Nephron progenitor cell (in vitro differentiated cells): Measurements from ENCODE around the gene SLC44A1.

Experiments used
- DNase-seq: peaks from one replicate; pipeline ENCODE4 v3.0.0; 2021
- H3K27ac Mint-ChIP-seq: 2 replicates; pipeline ENCODE4 v1.8.0; 2021; ENCODE audit warnings: mild to moderate bottlenecking, moderate library complexity, mixed read lengths
- H3K27me3 Mint-ChIP-seq: 2 replicates; pipeline ENCODE4 v1.8.0; 2021; ENCODE audit warnings: mild to moderate bottlenecking, low read depth, mixed read lengths; ENCODE audit not compliant: poor library complexity
- H3K36me3 Mint-ChIP-seq: 2 replicates; pipeline ENCODE4 v1.8.0; 2021; ENCODE audit warnings: low read depth, mixed read lengths
- H3K4me1 Mint-ChIP-seq: 2 replicates; pipeline ENCODE4 v1.8.0; 2021; ENCODE audit warnings: mixed read lengths
- H3K4me3 Mint-ChIP-seq: 2 replicates; pipeline ENCODE4 v1.8.0; 2021; ENCODE audit warnings: mild to moderate bottlenecking, moderate library complexity, mixed read lengths
- H3K9me3 Mint-ChIP-seq: 2 replicates; pipeline ENCODE4 v1.8.0; 2021; ENCODE audit warnings: mild to moderate bottlenecking, moderate library complexity, mixed read lengths
- TF ChIP-seq, protein P1 (sequence below): fragments of 200-600 bp; sonication (generic); IDR thresholded peaks from 2 replicates; pipeline ENCODE4 v1.5.0; 2021; ENCODE audit warnings: antibody characterized with exemption

SLC44A1 gene

DNA sequence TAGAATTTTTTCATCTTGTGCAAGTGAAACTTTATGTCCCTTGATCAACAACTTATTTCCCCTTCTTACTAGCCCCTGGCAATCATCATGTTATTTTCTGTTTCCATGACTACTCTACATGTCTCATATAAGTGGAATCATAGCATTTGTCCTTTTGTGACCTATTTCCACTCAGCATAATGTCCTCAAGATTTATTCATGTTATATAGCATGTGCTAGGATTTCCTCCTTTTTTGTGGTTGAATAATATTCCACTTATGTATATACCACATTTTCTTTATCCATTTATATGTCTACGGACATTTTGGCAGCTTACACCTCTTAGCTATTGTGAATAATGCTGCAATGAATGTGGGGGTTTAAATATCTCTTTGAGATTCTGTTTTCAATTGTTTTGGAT lies 224.4 kb downstream of the SLC44A1 start:
- no peak for DNase-seq
- Mint-ChIP-seq H3K4me1 (no peaks in the 10 kb centered on the region), H3K9me3 (peaks cover 31% of the 10 kb centered on the region), H3K27me3 (no peaks in the 10 kb centered on the region), H3K36me3 (peaks cover 74% of the 10 kb centered on the region), H3K4me3 (no peak overlapping the region), H3K27ac (no peak overlapping the region)
- TF ChIP-seq, protein P1, sequence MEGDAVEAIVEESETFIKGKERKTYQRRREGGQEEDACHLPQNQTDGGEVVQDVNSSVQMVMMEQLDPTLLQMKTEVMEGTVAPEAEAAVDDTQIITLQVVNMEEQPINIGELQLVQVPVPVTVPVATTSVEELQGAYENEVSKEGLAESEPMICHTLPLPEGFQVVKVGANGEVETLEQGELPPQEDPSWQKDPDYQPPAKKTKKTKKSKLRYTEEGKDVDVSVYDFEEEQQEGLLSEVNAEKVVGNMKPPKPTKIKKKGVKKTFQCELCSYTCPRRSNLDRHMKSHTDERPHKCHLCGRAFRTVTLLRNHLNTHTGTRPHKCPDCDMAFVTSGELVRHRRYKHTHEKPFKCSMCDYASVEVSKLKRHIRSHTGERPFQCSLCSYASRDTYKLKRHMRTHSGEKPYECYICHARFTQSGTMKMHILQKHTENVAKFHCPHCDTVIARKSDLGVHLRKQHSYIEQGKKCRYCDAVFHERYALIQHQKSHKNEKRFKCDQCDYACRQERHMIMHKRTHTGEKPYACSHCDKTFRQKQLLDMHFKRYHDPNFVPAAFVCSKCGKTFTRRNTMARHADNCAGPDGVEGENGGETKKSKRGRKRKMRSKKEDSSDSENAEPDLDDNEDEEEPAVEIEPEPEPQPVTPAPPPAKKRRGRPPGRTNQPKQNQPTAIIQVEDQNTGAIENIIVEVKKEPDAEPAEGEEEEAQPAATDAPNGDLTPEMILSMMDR, result no peak

DNA sequence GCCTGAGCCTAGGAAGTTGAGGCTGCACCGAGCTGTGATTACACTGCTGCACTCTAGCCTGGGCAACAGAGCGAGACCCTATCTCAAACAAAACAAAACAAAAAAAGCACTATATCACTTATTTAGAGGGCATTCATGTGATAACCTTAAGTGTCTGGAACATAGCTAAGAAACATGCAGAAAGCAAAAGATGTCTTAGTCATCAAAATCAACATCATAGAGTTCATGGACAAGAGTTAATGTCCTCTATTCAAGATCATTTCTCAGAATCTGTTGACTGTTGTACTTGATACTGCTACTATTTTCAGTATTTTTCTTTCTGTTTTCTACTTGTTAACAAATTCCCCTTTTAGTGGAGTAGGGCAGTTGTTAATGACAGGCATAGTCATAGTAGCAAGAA lies 228.8 kb downstream of the SLC44A1 start:
- Mint-ChIP-seq H3K9me3 (peaks cover 15% of the 10 kb centered on the region), H3K27ac (peak overlapping the region; percentile 8), H3K4me3 (no peak overlapping the region), H3K4me1 (no peaks in the 10 kb centered on the region), H3K27me3 (no peaks in the 10 kb centered on the region), H3K36me3 (peaks cover 36% of the 10 kb centered on the region)
- TF ChIP-seq, protein P1, result no peak
- DNase-seq, result no peak

DNA sequence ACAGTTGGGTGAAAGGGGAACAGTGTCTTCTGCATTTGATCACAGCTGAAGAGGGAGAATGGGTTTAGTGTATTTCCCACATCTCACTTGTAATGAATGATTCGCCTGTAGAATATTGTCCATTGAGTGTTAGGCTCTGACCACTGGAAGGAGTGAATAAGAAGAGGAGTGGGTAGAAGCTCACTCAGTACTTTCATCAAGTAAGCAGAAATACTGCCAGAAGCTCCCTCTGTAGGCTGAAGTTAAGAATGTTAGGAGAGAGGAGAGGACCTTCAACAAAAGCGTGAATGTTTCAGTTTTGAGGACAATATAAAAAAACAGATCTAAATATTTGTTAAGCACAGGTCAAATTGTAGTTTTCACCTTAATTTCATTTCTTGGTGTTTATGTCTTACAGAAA lies 230.9 kb downstream of the SLC44A1 start:
- no peak overlapping the region for H3K4me3 Mint-ChIP-seq
- no peaks in the 10 kb centered on the region for H3K4me1 Mint-ChIP-seq
- DNase-seq, result no peak
- TF ChIP-seq, protein P1, result peak; percentile 29
- no peak overlapping the region for H3K27ac Mint-ChIP-seq
- H3K27me3 Mint-ChIP-seq, result no peaks in the 10 kb centered on the region
- no peaks in the 10 kb centered on the region for H3K9me3 Mint-ChIP-seq
- peaks cover 15% of the 10 kb centered on the region for H3K36me3 Mint-ChIP-seq

DNA sequence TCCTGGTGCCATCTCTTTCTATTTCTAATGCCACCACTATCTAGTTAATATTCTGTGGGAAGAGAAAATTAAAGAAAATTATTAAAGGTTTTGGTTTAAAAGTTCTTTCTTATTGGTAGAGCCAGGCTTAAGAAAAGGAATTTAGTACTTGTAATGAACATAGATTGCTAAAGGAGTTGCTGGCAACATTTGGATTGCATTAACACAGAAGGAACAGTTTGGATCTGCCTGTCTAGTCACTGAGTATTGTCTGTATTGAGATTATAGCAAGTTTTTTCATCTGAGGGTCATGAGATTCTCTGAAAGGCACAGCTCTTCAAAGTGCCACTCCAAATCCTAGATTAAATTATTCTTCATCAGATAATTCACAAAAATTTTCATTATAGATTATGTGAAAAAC lies 235.4 kb downstream of the SLC44A1 start:
- Mint-ChIP-seq H3K27me3 (peaks cover 4% of the 10 kb centered on the region), H3K36me3 (peaks cover 15% of the 10 kb centered on the region), H3K4me3 (no peak overlapping the region), H3K27ac (peak overlapping the region; percentile 14), H3K9me3 (no peaks in the 10 kb centered on the region), H3K4me1 (no peaks in the 10 kb centered on the region)
- no peak for DNase-seq
- TF ChIP-seq, protein P1, result no peak

DNA sequence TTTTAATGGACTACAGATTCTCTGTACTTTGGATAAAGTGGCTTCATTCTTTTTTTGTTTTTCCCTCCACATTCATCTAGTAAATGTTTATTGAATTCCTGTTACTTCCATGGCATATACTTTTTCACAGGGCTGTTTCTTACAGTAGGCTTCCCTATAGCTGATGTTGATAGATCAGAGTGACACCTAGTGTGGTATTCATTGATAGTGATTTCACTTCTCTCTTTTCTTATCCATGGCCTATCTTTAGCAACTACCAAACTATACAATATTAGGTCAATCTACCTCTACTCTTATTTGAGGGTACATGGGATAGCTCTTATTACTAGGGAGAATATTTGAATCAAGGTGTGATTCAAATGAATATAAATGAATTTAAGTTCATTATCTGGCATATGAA lies 239.2 kb downstream of the SLC44A1 start:
- no peaks in the 10 kb centered on the region for H3K4me1 Mint-ChIP-seq
- no peak overlapping the region for H3K27ac Mint-ChIP-seq
- H3K36me3 Mint-ChIP-seq, result peaks cover 36% of the 10 kb centered on the region
- DNase-seq, result no peak
- peaks cover 4% of the 10 kb centered on the region for H3K27me3 Mint-ChIP-seq
- no peak overlapping the region for H3K4me3 Mint-ChIP-seq
- H3K9me3 Mint-ChIP-seq, result peaks cover 3% of the 10 kb centered on the region
- TF ChIP-seq, protein P1, result no peak

DNA sequence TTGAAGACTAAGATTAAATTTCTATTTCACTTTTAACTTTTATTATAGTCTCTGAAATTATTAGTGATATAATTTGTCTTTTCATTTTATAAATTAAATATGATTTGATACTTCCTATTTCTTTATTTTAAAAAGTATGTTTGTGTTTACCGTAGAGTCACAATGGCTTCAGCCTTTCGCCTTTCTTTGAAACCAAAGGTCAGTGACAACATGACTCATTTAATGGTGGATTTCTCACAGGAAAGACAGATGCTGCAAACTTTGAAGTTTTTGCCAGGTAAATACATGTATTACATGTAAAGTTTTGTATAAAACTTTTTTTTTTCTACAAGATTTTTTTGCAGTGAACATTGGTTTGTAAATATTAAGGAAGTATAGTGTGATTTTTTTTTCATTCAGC lies 239.8 kb downstream of the SLC44A1 start:
- H3K36me3 Mint-ChIP-seq, result peaks cover 42% of the 10 kb centered on the region
- H3K27ac Mint-ChIP-seq, result no peak overlapping the region
- peaks cover 4% of the 10 kb centered on the region for H3K27me3 Mint-ChIP-seq
- H3K4me3 Mint-ChIP-seq, result no peak overlapping the region
- no peak for DNase-seq
- TF ChIP-seq, protein P1, result no peak
- no peaks in the 10 kb centered on the region for H3K4me1 Mint-ChIP-seq
- peaks cover 9% of the 10 kb centered on the region for H3K9me3 Mint-ChIP-seq
